ENCODE data around the gene FAM131C.

The FAM131C gene

GRCh38 chr1:16015960-16016901 is 57.2 kb downstream of the FAM131C start:
- no peak for DNase-seq (ENCODE audit: low read depth, low spot score)

- DNase-seq (ENCODE audit: low read depth, low spot score) = no peak
These were observed 58.0 kb downstream of the FAM131C start for GRCh38 chr1:16015491-16015890.

- DNase-seq (ENCODE audit: low read depth, low spot score) = no peak
These were observed 58.7 kb downstream of the FAM131C start for GRCh38 chr1:16014509-16015482.

GRCh38 chr1:16013908-16014258 is 59.6 kb downstream of the FAM131C start:
- DNase-seq (ENCODE audit: low read depth, low spot score) = no peak

- DNase-seq (ENCODE audit: low read depth, low spot score) = no peak
These were observed 60.1 kb downstream of the FAM131C start for GRCh38 chr1:16013220-16013907.

- no peak for DNase-seq (ENCODE audit: low read depth, low spot score)
These were observed 60.7 kb downstream of the FAM131C start for GRCh38 chr1:16012590-16013219.

- DNase-seq (ENCODE audit: low read depth, low spot score) = no peak
These were observed 61.4 kb downstream of the FAM131C start for GRCh38 chr1:16011936-16012589.

- no peak for DNase-seq (ENCODE audit: low read depth, low spot score)
These were observed 62.6 kb downstream of the FAM131C start for GRCh38 chr1:16010837-16011236.

GRCh38 chr1:16009678-16010077 is 63.8 kb downstream of the FAM131C start:
- no peak for DNase-seq (ENCODE audit: low read depth, low spot score)

GRCh38 chr1:16009030-16009460 is 64.4 kb downstream of the FAM131C start:
- DNase-seq (ENCODE audit: low read depth, low spot score) = no peak

Data from iPS DF 19.7 (cell line).